A549 (cell line): ENCODE results near the gene BRF1. TPM values are rescaled to one million over a fixed set of nuclear protein-coding genes. Genes with fewer than 3 reads are reported as not detected.

Experiments used
- ATAC-seq, 2 experiments: fragments of 200-7000 bp in 1 of 2; fragments of >200 bp in 1 of 2; cut with Nextera tagmentation in 1 of 2; cut with Tn5 transposase in 1 of 2; 3 replicates each; pipeline versions ENCODE4 v1.8.0 to v1.9.1; 2018 to 2020; ENCODE audit warnings: mild to moderate bottlenecking in 1 of 2, moderate library complexity in 1 of 2
- CTCF ChIA-PET: fragments of 300-600 bp; sonication (Branson Sonifier 250); formaldehyde crosslinking; extraction: SDS; loops from one replicate; lab custom pipeline; 2021; ENCODE audit warnings: antibody characterized with exemption, inconsistent platforms; lab: Yijun Ruan, JAX
- POLR2A ChIA-PET: fragments of 350-600 bp; formaldehyde crosslinking; extraction: SDS; loops from one replicate; lab custom pipeline; 2021; ENCODE audit warnings: antibody characterized with exemption, inconsistent platforms; lab: Yijun Ruan, JAX
- DNase-seq, 2 experiments: peaks; one replicate each; pipeline versions ENCODE4 v3.0.0 to v3.0.0-alpha.2; 2011 to 2016; ENCODE audit warnings: low read depth in 1 of 2, low spot score in 1 of 2
- FAIRE-seq: peaks from 2 replicates; lab custom pipeline; 2011; peaks lifted over from hg19 to GRCh38; lab: Jason Lieb, UNC
- H3K27ac ChIP-seq, 2 experiments: fragments of >200 bp; sonication (Bioruptor Twin); formaldehyde crosslinking; 3 replicates each; pipeline ENCODE4 v1.5.1; 2016 to 2017
- H3K4me1 ChIP-seq: fragments of >200 bp; sonication (Bioruptor Twin); formaldehyde crosslinking; 3 replicates; pipeline ENCODE4 v1.6.1; 2016
- H3K4me2 ChIP-seq: fragments of >200 bp; sonication (Bioruptor Twin); formaldehyde crosslinking; 3 replicates; pipeline ENCODE4 v1.6.1; 2016
- H3K4me3 ChIP-seq: fragments of >200 bp; sonication (Bioruptor Twin); formaldehyde crosslinking; 3 replicates; pipeline ENCODE4 v1.5.1; 2016
- H3K9me3 ChIP-seq: fragments of >200 bp; sonication (Bioruptor Twin); formaldehyde crosslinking; 3 replicates; pipeline ENCODE4 v1.6.1; 2016
- CEBPB ChIP-seq, 2 experiments: fragments of >200 bp in 1 of 2; sonication (Bioruptor Twin) in 1 of 2; formaldehyde crosslinking in 1 of 2; IDR thresholded peaks; 2 replicates each; pipeline ENCODE4 v1.6.1; 2012 to 2016
- CHD2 ChIP-seq: fragments of 150-350 bp; IDR thresholded peaks from 2 replicates; pipeline ENCODE4 v1.6.1; 2014; ENCODE audit warnings: low read length; ENCODE audit not compliant: partially characterized antibody
- CHD4 ChIP-seq: fragments of 200-600 bp; sonication (generic); IDR thresholded peaks from 2 replicates; pipeline ENCODE4 v1.6.1; 2016; ENCODE audit warnings: antibody characterized with exemption, mild to moderate bottlenecking, borderline replicate concordance
- EHMT2 ChIP-seq: fragments of 200-600 bp; sonication (generic); IDR thresholded peaks from 2 replicates; pipeline ENCODE4 v1.6.1; 2016; ENCODE audit warnings: antibody characterized with exemption, low read depth, mild to moderate bottlenecking, moderate library complexity
- ESRRA ChIP-seq: fragments of 150-350 bp; IDR thresholded peaks from 2 replicates; pipeline ENCODE4 v1.6.1; 2014; ENCODE audit warnings: mild to moderate bottlenecking, low read length, borderline replicate concordance
- FOSB ChIP-seq: fragments of 250-450 bp; sonication (Bioruptor Pico); IDR thresholded peaks from 2 replicates; pipeline ENCODE4 v1.5.0; 2020; ENCODE audit warnings: mild to moderate bottlenecking, moderate library complexity
- FOXS1 ChIP-seq: fragments of 250-450 bp; sonication (Bioruptor Pico); IDR thresholded peaks from 2 replicates; pipeline ENCODE4 v1.5.0; 2020; ENCODE audit warnings: mild to moderate bottlenecking, moderate library complexity
- GATA3 ChIP-seq: IDR thresholded peaks from 2 replicates; pipeline ENCODE4 v1.6.1; 2012; ENCODE audit warnings: borderline replicate concordance
- HEYL ChIP-seq: fragments of 250-450 bp; sonication (Bioruptor Pico); IDR thresholded peaks from 2 replicates; pipeline ENCODE4 v1.8.0; 2021; ENCODE audit warnings: mild to moderate bottlenecking, moderate library complexity
- HOXB5 ChIP-seq: fragments of 250-450 bp; sonication (Bioruptor Pico); IDR thresholded peaks from 2 replicates; pipeline ENCODE4 v1.5.0; 2020; ENCODE audit warnings: mild to moderate bottlenecking, moderate library complexity
- KDM1A ChIP-seq: fragments of 200-600 bp; sonication (generic); IDR thresholded peaks from 2 replicates; pipeline ENCODE4 v1.6.1; 2016; ENCODE audit warnings: low read depth, mild to moderate bottlenecking
- MAFK ChIP-seq: fragments of 450-650 bp; IDR thresholded peaks from 2 replicates; pipeline ENCODE4 v1.6.1; 2014; ENCODE audit not compliant: partially characterized antibody
- MAZ ChIP-seq: fragments of 150-350 bp; IDR thresholded peaks from 2 replicates; pipeline ENCODE4 v1.6.1; 2014; ENCODE audit warnings: antibody characterized with exemption, low read depth, low read length, borderline replicate concordance
- MYC ChIP-seq: IDR thresholded peaks from 2 replicates; pipeline ENCODE4 v1.6.1; 2012; ENCODE audit warnings: mild to moderate bottlenecking, inconsistent platforms, low read length, improper control_type of control experiment, borderline replicate concordance
- NR3C1 ChIP-seq: fragments of >200 bp; sonication (Bioruptor Twin); formaldehyde crosslinking; IDR thresholded peaks from 3 replicates; pipeline ENCODE4 v1.6.1; 2017
- POLR2A ChIP-seq: IDR thresholded peaks from 2 replicates; pipeline ENCODE4 v1.6.1; 2012; ENCODE audit warnings: mild to moderate bottlenecking, low read length
- POLR2AphosphoS2 ChIP-seq: conservative IDR thresholded peaks from 2 replicates; pipeline ENCODE4 v1.6.1; 2012; ENCODE audit warnings: low read length, improper control_type of control experiment, inconsistent platforms
- RAD21 ChIP-seq, 2 experiments: fragments of >200 bp in 1 of 2; sonication (Bioruptor Twin) in 1 of 2; formaldehyde crosslinking in 1 of 2; IDR thresholded peaks in 1 of 2; conservative IDR thresholded peaks in 1 of 2; 2 replicates in 1 of 2; 3 replicates in 1 of 2; pipeline ENCODE4 v1.6.1; 2012 to 2018; ENCODE audit warnings: inconsistent platforms in 1 of 2
- RARB ChIP-seq: fragments of 250-450 bp; sonication (Bioruptor Pico); IDR thresholded peaks from 2 replicates; pipeline ENCODE4 v1.8.0; 2021; ENCODE audit warnings: mild to moderate bottlenecking, moderate library complexity
- RNF2 ChIP-seq: fragments of 200-600 bp; sonication (generic); IDR thresholded peaks from 2 replicates; pipeline ENCODE4 v1.6.1; 2016; ENCODE audit warnings: low read depth, mild to moderate bottlenecking, antibody characterized with exemption, moderate library complexity, borderline replicate concordance
- SMC3 ChIP-seq: fragments of >200 bp; sonication (Bioruptor Twin); formaldehyde crosslinking; IDR thresholded peaks from 3 replicates; pipeline ENCODE4 v1.6.1; 2018; ENCODE audit warnings: inconsistent platforms
- TFCP2L1 ChIP-seq: fragments of 250-450 bp; sonication (Bioruptor Pico); IDR thresholded peaks from 2 replicates; pipeline ENCODE4 v1.5.0; 2021; ENCODE audit warnings: mild to moderate bottlenecking
- ZC3H11A ChIP-seq: fragments of 450-650 bp; IDR thresholded peaks from 2 replicates; pipeline ENCODE4 v1.6.1; 2014; ENCODE audit warnings: antibody characterized with exemption, mild to moderate bottlenecking
- ZNF302 ChIP-seq: fragments of 250-450 bp; sonication (Bioruptor Pico); IDR thresholded peaks from 2 replicates; pipeline ENCODE4 v1.9.0; 2021; ENCODE audit warnings: inconsistent platforms, mild to moderate bottlenecking, moderate library complexity
- ZSCAN20 ChIP-seq: fragments of 250-450 bp; sonication (Bioruptor Pico); IDR thresholded peaks from 2 replicates; pipeline ENCODE4 v1.8.0; 2022; ENCODE audit warnings: mild to moderate bottlenecking, moderate library complexity
- WGBS: methylation state at CpG from one replicate; pipeline ENCODE4 v1.1.6; 2017; ENCODE audit errors: missing lambda C conversion rate; 5-methylcytosine and 5-hydroxymethylcytosine counted together
- polyA plus RNA-seq, 4 experiments: library from polyadenylated mRNA; depleted of rRNA in 3 of 4; stranded (reverse); fragments of >200 nt; fragmentation: RNase III in 1 of 4; extraction: RNeasy Plus Mini Kit Qiagen cat#74134 plus additional on column Dnase treatment in 1 of 4; gene quantifications; 2 replicates in 3 of 4; 3 replicates in 1 of 4; pipeline ENCODE4 v1.2.3, GENCODE V29; 2011 to 2017
- TF ChIP-seq, protein P1 (sequence below): IDR thresholded peaks from 2 replicates; pipeline ENCODE4 v1.6.1; 2012
- TF ChIP-seq, protein P2 (sequence below): fragments of 150-350 bp; IDR thresholded peaks from 2 replicates; pipeline ENCODE4 v1.6.1; 2014; ENCODE audit warnings: low read depth, mild to moderate bottlenecking, low read length
- TF ChIP-seq, protein P3 (sequence below): fragments of 200-600 bp; sonication (generic); IDR thresholded peaks from 2 replicates; pipeline ENCODE4 v1.6.1; 2016; ENCODE audit warnings: antibody characterized with exemption, mild to moderate bottlenecking, moderate library complexity
- TF ChIP-seq, protein P4 (sequence below): fragments of >200 bp; sonication (Bioruptor Twin); formaldehyde crosslinking; IDR thresholded peaks from 3 replicates; pipeline ENCODE4 v1.6.1; 2016

BRF1 gene
- polyA plus RNA-seq, 2 of the 4 experiments (the other 2 are of a cell fraction) = 8.5 to 25.7 TPM

DNA sequence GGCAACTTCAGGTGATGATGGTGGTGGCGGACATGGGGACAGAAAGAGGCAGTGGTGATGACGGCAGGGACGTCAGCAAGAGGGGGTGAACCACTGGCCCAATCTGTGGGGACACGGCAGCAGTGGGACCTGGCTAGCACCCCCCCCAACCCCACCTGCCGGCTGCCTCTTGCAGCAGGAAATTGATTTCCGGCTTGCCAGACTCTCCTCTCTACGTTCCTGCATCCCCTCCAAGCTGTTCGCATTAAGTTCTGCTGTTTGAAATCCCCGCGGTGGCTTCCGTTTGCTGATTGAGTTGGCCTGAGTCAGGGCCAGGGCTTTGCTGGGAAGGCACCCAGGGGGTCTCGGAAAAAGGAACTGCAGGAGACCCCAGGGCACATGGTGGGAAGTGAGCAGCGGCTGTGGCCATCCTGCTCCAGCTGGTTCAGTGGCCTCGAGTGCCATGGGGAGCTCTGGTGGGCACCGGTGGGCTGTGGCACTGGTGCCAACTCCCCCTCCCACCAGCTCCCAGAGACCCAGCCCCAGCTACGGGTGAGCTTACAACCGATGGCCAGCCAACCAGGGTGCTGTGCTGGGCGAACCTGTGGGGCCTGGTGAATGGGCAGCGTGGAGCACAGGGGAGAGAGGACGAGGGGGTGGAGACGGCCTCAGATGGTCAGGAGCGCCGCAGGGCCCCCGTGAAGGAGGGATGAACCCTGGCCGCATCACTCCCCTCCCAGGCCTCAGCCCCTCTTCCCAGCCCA, 105.1 kb downstream of the BRF1 start:
- DNase-seq (no peak), FAIRE-seq (no peak), ATAC-seq (no peak)
- Histone ChIP-seq H3K27ac (no peak overlapping the region), H3K4me1 (peaks cover 35% of the 10 kb centered on the region), H3K4me3 (no peak overlapping the region), H3K9me3 (no peaks in the 10 kb centered on the region), H3K4me2 (no peak overlapping the region)
- 72% methylated on average over 21 of the region's 25 CpGs for WGBS
- ChIA-PET CTCF (interaction anchor here (0.9 to 4.5 kb wide), 8 partner anchors 8 to 156 kb away, joined by 3 to 26 read pairs (median 4); partner anchors contain the start of gene BRF1), POLR2A (interaction anchor here (1.3 kb wide), 1 partner anchor 105 kb away, joined by 3 read pairs; the partner anchor contains the start of gene BRF1)
- TF ChIP-seq RARB (CRISPR knock-in tag) (no peak), FOXS1 (CRISPR knock-in tag) (no peak), KDM1A (no peak), MYC (no peak), MAFK (no peak), CHD2 (no peak), ZNF302 (CRISPR knock-in tag) (no peak), POLR2A (no peak), ZC3H11A (no peak), SMC3 (no peak), GATA3 (no peak)
- TF ChIP-seq, protein P1, sequence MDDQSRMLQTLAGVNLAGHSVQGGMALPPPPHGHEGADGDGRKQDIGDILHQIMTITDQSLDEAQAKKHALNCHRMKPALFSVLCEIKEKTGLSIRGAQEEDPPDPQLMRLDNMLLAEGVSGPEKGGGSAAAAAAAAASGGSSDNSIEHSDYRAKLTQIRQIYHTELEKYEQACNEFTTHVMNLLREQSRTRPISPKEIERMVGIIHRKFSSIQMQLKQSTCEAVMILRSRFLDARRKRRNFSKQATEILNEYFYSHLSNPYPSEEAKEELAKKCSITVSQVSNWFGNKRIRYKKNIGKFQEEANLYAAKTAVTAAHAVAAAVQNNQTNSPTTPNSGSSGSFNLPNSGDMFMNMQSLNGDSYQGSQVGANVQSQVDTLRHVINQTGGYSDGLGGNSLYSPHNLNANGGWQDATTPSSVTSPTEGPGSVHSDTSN = no peak

DNA sequence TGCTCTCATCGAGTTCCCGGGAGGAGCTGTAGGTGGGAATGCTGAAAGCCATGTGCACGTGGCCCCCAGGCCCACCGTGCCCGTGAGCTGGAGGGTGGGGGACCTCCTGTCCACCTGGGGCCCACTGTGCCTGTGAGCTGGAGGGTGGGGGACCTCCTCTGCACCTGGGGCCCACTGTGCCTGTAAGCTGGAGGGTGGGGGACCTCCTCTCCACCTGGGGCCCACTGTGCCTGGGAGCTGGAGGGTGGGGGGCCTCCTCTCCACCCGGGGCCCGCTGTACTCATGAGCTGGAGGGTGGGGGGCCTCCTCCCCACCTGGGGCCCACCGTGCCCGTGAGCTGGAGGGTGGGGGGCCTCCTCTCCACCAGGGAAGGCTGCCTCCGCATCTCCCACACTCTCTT, 105.8 kb downstream of the BRF1 start:
- POLR2A ChIA-PET = interaction anchor here (1.1 to 1.3 kb wide), 2 partner anchors 106 to 108 kb away, joined by 3 to 4 read pairs; partner anchors contain the start of gene BRF1
- Histone ChIP-seq H3K27ac (no peak overlapping the region), H3K4me3 (no peak overlapping the region), H3K4me2 (no peak overlapping the region), H3K4me1 (peaks cover 35% of the 10 kb centered on the region), H3K9me3 (no peaks in the 10 kb centered on the region)
- ATAC-seq (no peak), FAIRE-seq (no peak), DNase-seq (no peak)
- no peak for TF ChIP-seq NR3C1
- TF ChIP-seq HOXB5 (CRISPR knock-in tag) = no peak
- TF ChIP-seq, protein P2, sequence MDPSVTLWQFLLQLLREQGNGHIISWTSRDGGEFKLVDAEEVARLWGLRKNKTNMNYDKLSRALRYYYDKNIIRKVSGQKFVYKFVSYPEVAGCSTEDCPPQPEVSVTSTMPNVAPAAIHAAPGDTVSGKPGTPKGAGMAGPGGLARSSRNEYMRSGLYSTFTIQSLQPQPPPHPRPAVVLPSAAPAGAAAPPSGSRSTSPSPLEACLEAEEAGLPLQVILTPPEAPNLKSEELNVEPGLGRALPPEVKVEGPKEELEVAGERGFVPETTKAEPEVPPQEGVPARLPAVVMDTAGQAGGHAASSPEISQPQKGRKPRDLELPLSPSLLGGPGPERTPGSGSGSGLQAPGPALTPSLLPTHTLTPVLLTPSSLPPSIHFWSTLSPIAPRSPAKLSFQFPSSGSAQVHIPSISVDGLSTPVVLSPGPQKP = no peak
- TF ChIP-seq FOSB (CRISPR knock-in tag) = no peak
- TF ChIP-seq, protein P3, sequence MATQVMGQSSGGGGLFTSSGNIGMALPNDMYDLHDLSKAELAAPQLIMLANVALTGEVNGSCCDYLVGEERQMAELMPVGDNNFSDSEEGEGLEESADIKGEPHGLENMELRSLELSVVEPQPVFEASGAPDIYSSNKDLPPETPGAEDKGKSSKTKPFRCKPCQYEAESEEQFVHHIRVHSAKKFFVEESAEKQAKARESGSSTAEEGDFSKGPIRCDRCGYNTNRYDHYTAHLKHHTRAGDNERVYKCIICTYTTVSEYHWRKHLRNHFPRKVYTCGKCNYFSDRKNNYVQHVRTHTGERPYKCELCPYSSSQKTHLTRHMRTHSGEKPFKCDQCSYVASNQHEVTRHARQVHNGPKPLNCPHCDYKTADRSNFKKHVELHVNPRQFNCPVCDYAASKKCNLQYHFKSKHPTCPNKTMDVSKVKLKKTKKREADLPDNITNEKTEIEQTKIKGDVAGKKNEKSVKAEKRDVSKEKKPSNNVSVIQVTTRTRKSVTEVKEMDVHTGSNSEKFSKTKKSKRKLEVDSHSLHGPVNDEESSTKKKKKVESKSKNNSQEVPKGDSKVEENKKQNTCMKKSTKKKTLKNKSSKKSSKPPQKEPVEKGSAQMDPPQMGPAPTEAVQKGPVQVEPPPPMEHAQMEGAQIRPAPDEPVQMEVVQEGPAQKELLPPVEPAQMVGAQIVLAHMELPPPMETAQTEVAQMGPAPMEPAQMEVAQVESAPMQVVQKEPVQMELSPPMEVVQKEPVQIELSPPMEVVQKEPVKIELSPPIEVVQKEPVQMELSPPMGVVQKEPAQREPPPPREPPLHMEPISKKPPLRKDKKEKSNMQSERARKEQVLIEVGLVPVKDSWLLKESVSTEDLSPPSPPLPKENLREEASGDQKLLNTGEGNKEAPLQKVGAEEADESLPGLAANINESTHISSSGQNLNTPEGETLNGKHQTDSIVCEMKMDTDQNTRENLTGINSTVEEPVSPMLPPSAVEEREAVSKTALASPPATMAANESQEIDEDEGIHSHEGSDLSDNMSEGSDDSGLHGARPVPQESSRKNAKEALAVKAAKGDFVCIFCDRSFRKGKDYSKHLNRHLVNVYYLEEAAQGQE = no peak
- TF ChIP-seq TFCP2L1 (CRISPR knock-in tag) = no peak
- no peak for TF ChIP-seq POLR2AphosphoS2
- TF ChIP-seq, protein P4, sequence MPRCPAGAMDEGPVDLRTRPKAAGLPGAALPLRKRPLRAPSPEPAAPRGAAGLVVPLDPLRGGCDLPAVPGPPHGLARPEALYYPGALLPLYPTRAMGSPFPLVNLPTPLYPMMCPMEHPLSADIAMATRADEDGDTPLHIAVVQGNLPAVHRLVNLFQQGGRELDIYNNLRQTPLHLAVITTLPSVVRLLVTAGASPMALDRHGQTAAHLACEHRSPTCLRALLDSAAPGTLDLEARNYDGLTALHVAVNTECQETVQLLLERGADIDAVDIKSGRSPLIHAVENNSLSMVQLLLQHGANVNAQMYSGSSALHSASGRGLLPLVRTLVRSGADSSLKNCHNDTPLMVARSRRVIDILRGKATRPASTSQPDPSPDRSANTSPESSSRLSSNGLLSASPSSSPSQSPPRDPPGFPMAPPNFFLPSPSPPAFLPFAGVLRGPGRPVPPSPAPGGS = no peak
- TF ChIP-seq ESRRA = no peak
- TF ChIP-seq HEYL (CRISPR knock-in tag) = no peak
- no peak for TF ChIP-seq CHD4
- no peak for TF ChIP-seq CEBPB (IDR thresholded peaks at IDR 0.05)
- TF ChIP-seq EHMT2 = no peak
- TF ChIP-seq ZSCAN20 (CRISPR knock-in tag) = no peak
- TF ChIP-seq CHD2 = no peak
- TF ChIP-seq MAZ = no peak
- no peak for TF ChIP-seq POLR2A
- no peak for TF ChIP-seq RNF2
- no peak for TF ChIP-seq RAD21 (conservative IDR thresholded peaks at IDR 0.05 in 1 of 2, IDR thresholded peaks at IDR 0.05 in 1 of 2)
- TF ChIP-seq, protein P1 = no peak
- WGBS = 71% methylated on average over 5 of the region's 10 CpGs
- CTCF ChIA-PET = interaction anchor here (0.9 to 4.5 kb wide), 9 partner anchors 9 to 157 kb away, joined by 3 to 26 read pairs (median 4); partner anchors contain the start of gene BRF1
